ENCODE measurements around the gene SVOP. TPM values are rescaled to one million over a fixed set of nuclear protein-coding genes. Genes with fewer than 3 reads are reported as not detected.
"Not testable (repeated sequence)": the region's sequence is repeated elsewhere in the genome, so short reads cannot be mapped to it uniquely, and the experiment has no call there.

SVOP gene
- total and polyA plus RNA-seq, 11 donors = 0.14 to 5.3 (median 2.2) TPM

DNA sequence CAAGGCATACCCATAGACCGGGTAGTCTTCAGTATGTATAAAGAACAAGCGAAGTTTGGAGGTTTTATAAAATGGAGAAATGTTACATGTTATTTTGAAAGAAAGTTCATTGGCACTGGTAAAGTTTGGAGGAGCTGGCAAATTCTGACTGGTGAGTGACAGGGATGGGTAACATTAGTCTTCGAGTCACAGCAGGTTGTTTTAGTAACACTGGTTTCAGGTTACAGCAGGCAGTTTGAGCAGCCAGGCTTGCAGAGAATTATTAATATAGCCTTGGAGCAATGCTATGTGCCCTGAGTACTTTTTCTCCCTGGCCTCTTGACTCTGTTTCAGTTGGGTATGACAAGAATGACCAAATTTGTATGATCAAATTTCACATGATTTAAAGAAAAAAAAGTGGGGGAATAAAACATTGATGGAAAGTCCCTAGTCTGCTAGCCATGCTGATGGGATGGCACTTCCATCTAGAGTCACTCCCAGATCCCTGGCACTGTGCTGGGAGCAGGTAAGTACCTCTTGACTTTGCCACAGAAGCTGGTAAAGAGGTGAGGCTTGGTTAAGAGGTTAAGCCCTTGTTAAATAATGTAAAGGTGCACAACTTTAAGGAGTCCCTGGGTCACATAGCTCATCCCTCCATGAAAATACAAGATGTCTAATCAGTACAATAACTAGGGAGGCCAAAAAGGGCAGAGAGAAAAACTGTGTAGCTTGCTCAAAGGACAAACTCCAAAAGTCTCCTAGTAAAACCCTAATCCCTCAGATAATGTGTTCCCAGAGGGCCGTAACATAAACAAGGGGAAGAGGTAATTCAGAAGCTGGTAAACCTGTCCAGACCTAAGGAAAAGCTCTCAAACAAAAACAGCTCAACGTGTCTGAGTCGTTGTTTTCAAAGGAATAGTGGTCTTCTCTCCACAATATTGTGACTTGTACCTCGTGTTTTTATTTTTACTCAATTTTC is 12.7 kb upstream of the SVOP start:
- Histone ChIP-seq H3K27ac (no peak overlapping the region), H3K4me3 (no peak overlapping the region), H3K9me3 (peaks cover 0 to 24% (median 6%) of the 10 kb centered on the region in 12 donors), H3K4me1 (peaks cover 0 to 5% (median 0%) of the 10 kb centered on the region in 12 donors), H3K27me3 (no peaks in the 10 kb centered on the region), H3K36me3 (no peaks in the 10 kb centered on the region)
- ATAC-seq = no peak
- WGBS, 4 donors = 54 to 61% (median 58%) methylated on average over 7 of the region's 7 CpGs
- no peak for DNase-seq
- TF ChIP-seq, protein P1, sequence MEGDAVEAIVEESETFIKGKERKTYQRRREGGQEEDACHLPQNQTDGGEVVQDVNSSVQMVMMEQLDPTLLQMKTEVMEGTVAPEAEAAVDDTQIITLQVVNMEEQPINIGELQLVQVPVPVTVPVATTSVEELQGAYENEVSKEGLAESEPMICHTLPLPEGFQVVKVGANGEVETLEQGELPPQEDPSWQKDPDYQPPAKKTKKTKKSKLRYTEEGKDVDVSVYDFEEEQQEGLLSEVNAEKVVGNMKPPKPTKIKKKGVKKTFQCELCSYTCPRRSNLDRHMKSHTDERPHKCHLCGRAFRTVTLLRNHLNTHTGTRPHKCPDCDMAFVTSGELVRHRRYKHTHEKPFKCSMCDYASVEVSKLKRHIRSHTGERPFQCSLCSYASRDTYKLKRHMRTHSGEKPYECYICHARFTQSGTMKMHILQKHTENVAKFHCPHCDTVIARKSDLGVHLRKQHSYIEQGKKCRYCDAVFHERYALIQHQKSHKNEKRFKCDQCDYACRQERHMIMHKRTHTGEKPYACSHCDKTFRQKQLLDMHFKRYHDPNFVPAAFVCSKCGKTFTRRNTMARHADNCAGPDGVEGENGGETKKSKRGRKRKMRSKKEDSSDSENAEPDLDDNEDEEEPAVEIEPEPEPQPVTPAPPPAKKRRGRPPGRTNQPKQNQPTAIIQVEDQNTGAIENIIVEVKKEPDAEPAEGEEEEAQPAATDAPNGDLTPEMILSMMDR (IDR thresholded peaks at IDR 0.05) = no peak
- TF ChIP-seq POLR2A (IDR thresholded peaks at IDR 0.05) = no peak
- intact Hi-C loops (cut with DNase I) = no loop called here

DNA sequence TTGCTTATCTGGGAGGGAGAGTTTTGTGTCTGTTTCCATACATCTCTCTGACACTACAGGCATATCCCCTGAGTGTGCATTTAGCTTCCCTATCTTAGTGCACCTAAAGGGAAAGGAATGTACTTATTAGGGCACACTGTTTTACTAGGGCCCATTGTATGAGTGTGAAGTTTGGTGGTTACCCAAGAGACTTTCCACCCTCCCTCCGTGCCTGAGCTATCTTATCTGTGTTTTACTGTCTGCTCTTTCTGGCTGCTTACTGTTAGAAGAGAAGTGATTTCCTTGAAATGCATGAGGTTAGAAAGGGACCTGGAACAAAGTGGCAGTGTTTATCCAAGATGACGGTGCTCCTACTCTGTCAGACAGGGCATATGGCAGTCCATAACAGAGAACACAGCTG is 8.5 kb upstream of the SVOP start:
- TF ChIP-seq POLR2A (IDR thresholded peaks at IDR 0.05) = no peak
- TF ChIP-seq, protein P1 (IDR thresholded peaks at IDR 0.05) = no peak
- intact Hi-C loops (cut with DNase I) = no loop called here

DNA sequence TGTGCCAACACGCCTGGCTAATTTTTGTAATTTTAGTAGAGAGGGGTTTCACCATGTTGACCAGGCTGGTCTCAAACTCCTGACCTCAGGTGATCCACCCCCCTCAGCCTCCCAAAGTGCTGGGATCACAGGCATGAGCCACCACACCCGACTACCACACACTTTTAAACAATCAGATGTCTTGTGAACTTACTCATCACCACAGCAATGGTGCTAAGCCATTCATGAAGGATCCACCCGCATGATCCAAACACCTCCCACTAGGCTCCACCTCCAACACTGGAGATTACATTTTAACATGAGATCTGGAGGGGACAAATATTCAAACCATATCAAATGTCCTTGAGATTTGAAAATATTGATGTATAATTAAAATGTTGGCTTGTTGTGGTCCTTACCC is 7.8 kb upstream of the SVOP start:
- H3K27me3 ChIP-seq; H3K27ac ChIP-seq; H3K4me1 ChIP-seq; ATAC-seq; DNase-seq; H3K4me3 ChIP-seq; H3K9me3 ChIP-seq; intact Hi-C loops (cut with DNase I); H3K36me3 ChIP-seq: not testable (repeated sequence)
- WGBS, 4 donors = 49 to 77% (median 61%) methylated on average over 2 to 3 of the region's 3 CpGs

More for the DNA sequence above, 8.5 kb upstream of the SVOP start:
- 15 to 21% (median 20%) methylated on average over 2 of the region's 2 CpGs for WGBS, 4 donors
- H3K27ac ChIP-seq = peak overlapping the region in 1 of 12 donors; percentile 17
- DNase-seq (no peak), ATAC-seq (peak in 2 of 4 donors; percentile 39 to 45)
- peaks cover 0 to 5% (median 0%) of the 10 kb centered on the region in 12 donors for H3K4me1 ChIP-seq
- H3K4me3 ChIP-seq = no peak overlapping the region
- no peaks in the 10 kb centered on the region for H3K36me3 ChIP-seq
- H3K27me3 ChIP-seq = no peaks in the 10 kb centered on the region
- H3K9me3 ChIP-seq = no peaks in the 10 kb centered on the region

DNA sequence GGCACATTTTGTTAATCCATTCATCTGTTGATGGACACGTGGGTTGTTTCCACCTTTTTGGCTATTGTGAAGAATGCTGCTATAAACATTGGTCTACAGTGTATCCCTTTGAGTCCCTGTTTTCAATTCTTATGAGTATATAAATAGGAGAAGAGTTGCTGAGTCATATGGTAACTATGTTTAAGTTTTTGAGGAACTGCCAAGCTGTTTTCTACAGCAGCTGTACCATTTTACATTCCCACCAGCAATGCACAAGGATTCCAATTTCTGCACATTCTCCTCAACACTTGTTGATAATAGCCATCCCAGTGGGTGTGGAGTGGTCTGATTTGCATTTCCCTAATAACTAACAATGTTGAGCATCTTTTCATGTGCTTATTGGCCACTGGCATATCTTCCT is 6.9 kb upstream of the SVOP start:
- WGBS, 4 donors = 25 to 32% (median 28%) methylated on average over 1 of the region's 1 CpG
- peaks cover 0 to 5% (median 0%) of the 10 kb centered on the region in 12 donors for H3K4me1 ChIP-seq
- DNase-seq = no peak
- TF ChIP-seq, protein P1 (IDR thresholded peaks at IDR 0.05) = no peak
- TF ChIP-seq POLR2A (IDR thresholded peaks at IDR 0.05) = no peak
- intact Hi-C loops (cut with DNase I) = no loop called here
- no peak overlapping the region for H3K27ac ChIP-seq
- no peak for ATAC-seq
- H3K36me3 ChIP-seq = no peaks in the 10 kb centered on the region
- H3K4me3 ChIP-seq = no peak overlapping the region
- no peaks in the 10 kb centered on the region for H3K9me3 ChIP-seq
- H3K27me3 ChIP-seq = no peaks in the 10 kb centered on the region
